Daoy (cell line): Measurements from ENCODE around the gene CNTNAP2. TPM values are rescaled to one million over a fixed set of nuclear protein-coding genes. Genes with fewer than 3 reads are reported as not detected.
"Not testable (repeated sequence)": the region's sequence is repeated elsewhere in the genome, so short reads cannot be mapped to it uniquely, and the experiment has no call there.

Source experiments
- DNase-seq: peaks from one replicate; pipeline ENCODE4 v3.0.0-alpha.2; 2015; ENCODE audit warnings: low read depth
- total RNA-seq: library from RNA; depleted of rRNA; stranded (reverse); fragments of >200 nt; shearing (Covaris generic); gene quantifications from 2 replicates; pipeline ENCODE4 v1.2.3, GENCODE V29; 2014

CNTNAP2 gene
- total RNA-seq, 1 experiment from 2014 or later = 6.4 TPM

DNA sequence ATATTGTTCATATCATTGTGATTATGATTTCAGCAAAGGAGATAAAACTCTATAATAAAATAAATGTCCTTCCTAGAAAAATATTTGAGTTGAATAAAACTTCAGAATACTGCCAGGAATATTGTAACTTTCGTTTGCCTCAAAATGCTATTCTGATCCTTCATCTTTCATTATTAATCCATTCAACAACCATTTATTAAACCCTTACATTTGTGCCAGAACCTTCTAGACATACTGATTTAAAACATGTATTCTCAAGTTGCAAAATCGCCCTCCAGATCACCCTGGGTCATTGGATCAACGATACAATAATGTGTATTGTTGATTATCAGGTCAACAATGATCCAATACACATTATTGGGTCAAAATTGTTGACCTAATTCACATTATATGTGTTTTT lies 759.8 kb downstream of the CNTNAP2 start:
- no peak for DNase-seq

DNA sequence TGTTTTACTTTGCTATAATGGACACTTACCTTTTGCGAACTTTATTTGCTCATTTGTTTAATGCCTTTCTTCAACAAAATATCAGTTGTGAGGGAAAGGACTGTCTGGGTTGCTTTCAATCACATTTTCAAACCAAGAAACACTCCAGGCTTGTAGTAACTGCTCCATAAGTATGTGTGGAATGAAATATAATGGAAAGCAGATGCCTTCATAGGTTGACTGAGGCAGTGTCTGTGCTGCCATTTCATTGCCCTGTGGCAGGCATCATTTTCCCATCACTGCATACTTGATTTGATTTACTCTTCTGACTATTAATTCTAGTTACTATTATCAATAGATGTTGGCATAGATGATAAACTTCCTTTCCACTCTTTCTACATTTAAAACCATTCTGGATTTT lies 762.3 kb downstream of the CNTNAP2 start:
- no peak for DNase-seq

DNA sequence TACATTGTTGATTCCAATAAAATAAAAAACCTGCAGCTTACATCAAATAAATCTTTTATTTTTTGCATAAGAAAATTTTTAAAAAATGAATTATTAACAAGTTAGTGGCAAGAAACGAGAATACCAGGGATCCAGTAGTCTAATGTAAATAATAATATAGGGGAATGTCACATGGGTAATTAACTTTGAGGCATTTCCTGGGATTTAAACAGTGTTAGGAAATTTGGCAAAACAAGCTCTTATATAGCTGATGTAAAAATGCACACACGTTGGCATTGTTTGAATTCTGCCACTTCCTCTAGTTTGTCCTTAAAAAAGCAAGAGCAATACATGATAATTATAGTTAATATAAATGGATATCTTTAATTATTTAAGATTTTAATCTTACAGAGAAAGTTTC lies 768.6 kb downstream of the CNTNAP2 start:
- no peak for DNase-seq

DNA sequence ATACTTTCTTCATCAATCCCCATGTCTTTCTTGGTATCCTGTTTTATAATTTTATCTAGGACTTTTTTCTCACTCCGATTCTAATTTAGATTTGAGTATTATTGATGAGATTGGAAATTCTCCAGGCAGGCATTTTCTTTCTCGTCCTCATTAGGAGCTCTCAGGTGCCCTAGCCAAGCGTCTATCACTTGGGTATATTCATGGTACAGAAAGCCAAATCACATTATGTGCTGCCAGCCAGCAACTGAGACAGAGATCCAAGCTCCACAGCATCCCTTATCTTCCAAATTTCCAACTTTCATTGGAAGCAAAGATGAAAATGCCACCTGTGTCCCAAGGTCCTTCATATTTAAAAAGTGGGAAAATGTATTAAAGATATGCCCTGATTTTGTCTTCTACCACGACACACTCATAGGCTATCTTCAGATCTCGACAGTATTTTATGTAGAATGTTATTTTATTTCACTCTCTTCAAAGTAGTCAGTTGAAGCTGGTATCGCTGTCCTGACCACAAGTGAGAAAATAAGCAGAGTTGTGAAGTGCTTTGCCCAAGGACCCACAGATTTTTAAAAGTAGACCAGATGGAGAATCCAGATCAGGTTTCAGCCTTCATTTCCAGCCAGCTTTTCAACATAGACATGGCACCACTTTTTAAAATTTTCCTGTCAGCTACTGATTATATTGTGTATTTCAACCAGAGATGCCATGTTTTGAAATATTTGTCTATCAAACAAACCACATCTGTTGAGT lies 773.4 kb downstream of the CNTNAP2 start:
- DNase-seq = no peak

DNA sequence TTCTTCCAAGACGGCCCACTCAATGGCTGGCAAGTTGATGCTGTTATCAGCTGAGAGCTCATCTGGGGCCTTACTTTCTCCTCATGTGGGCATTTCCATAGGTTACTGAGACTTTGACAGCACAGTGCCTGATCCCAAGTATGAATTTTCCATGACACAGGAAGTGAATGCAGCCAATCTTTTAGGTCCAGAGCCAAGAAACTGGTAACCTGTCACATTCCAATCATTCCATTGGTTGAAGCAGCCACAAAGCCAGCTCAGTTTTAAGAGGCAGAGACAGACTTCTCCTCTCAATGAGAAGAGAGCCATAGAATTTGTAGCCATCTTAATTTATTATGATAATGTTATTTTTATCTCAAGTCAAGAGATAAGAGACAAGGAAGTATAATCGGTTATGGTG lies 775.5 kb downstream of the CNTNAP2 start:
- no peak for DNase-seq

DNA sequence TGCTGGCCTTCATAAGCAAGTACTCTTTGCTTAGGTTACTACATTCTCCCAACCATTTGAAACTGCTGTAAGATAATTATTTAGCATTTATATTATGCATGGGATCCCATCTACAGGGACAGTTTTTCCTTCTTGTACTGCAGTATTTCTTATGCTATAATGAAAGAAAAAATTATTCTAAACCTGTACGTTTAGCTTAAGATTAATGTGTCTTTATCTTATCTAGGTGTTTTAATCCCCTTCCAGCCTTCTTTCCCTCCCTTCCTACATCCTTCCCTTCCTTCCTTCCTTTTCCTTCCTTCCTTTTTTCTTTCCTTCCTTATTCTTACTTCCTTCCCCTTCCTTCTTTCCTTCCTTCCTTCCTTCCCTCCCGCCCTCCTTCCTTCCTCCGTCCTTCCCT lies 778.3 kb downstream of the CNTNAP2 start:
- no peak for DNase-seq

DNA sequence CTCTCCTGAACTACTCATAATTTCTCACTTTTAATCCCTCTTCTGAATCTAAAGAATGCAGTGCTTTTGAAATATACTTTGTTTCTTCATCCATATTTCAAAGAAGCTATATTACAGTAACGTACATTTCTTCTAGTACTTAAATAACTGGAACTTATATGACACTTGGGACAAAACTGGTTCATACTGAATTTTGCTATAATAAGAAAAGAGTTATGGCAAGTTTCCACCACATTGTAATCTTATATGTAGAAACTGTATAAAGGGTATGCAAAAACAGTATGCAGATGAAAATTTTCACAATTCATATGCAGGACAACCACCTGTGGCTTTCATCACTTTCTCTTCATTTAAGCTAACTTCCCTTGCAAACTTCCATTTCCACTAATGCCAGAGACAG lies 785.7 kb downstream of the CNTNAP2 start:
- no peak for DNase-seq

DNA sequence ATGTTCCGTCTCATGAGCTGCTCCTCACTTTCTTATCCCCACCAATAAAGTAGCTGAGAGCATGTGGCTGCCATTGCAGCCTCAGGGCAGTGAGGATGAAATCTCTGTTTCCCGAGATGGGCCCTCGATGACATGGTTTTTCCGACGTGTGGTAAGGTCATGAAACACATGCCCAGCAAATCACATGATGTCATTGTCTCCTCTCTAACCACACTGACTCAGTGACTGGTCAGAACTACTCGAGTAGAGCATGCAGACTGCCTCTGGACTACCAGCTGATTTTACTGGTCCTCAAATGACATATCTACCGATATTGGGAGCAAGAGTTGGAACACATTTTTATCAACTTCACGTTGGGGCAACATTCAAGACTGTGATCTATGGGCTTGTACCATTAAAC lies 786.1 kb downstream of the CNTNAP2 start:
- no peak for DNase-seq

DNA sequence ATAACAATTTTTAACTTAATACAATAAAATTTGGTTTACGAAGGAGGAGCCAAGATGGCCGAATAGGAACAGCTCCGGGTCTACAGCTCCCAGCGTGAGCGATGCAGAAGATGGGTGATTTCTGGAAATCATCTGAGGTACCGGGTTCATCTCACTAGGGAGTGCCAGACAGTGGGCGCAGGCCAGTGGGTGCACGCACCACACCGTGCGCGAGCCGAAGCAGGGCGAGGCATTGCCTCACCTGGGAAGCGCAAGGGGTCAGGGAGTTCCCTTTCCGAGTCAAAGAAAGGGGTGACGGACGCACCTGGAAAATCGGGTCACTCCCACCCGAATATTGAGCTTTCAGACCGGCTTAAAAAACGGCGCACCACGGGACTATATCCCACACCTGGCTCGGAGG lies 789.1 kb downstream of the CNTNAP2 start:
- not testable (repeated sequence) for DNase-seq

DNA sequence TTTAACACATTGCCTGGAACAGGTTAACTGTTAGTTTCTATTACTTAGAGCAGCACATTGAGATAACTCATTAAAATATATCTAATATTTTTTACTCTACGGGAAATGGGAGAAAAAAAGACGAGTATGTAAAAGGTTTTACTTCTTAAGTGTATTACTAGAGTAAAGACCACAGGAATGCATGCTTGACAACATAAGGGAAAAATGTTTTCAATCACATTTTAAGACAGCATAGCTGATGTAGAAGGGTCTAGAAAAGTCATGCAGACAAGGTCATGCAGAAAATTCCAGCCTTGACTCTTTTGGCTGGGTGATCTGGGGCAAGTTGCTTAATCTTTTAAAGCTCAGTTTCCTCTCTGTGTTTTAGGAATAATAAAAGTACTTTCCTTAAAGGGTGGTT lies 806.2 kb downstream of the CNTNAP2 start:
- no peak for DNase-seq

DNA sequence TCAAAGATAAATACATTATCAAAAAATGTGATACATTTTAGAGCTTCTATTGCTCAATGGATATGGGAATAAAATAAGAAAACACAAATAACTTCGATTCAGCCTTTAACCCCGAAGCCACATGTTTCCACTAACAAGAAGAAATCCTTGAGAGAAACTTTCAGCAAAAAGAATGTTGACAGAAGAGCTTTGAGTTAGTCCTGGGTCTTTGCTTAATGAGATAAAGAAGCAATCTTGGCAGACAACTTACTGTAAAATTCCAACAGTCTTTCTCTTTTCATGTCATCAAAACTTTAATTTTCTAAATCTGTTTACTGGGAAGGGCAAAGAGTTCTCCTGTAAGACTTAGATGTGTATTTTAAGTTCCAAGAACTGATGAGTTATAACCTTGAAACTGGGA lies 810.2 kb downstream of the CNTNAP2 start:
- no peak for DNase-seq

DNA sequence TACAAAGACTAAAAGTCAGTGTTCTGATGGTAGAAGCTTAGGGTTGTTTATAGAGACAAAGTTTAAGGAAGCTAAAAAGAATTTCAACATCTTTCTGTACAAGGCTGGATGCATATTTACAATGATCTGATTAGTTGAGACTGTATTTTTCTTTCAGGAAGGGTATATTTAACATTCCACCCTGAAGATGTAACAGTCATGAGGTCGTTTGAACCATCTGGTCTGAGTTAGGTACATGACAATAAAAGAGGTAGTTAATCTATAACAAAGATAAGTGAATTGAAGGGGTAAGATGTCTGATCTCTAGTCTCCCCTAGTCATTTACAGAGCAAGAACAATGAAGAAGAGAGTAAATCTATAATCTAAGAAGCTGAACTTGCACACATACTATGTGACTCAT lies 821.2 kb downstream of the CNTNAP2 start:
- no peak for DNase-seq

DNA sequence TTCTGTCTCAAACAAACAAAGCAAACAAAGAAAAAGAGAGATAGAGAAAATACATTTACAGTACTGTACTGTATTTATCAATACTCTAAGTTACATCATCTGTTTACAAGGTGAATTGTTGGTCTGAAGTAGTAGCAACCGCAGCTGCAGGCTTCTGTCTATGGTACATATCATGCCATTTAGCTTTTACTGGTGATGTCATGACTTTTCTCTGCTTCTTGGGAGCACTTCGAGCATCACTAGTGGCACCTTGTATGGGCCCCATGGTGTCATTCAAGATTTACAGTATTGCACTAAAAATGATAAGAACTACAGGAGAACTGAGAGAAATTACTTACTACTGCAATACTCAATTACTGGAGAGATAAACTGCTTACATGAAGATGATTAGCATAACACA lies 826.9 kb downstream of the CNTNAP2 start:
- no peak for DNase-seq

DNA sequence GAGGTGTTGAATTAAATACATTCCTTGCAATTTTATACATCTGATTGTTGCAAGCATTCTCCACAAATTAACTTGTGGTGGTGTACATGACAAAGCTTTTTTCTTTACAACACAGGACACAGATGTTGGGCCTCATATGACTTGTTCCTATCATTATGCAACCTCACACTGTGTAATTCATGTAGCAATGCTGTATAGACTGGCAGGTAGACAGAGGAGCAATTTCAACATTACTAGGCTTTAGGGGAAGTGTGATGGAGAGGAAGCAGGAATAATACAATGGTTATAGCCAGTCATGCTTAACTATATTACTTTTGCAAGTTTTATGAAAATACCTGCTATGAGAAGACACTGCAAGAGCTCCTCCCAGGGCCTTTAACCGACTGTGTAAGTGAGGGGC lies 832.1 kb downstream of the CNTNAP2 start:
- no peak for DNase-seq

DNA sequence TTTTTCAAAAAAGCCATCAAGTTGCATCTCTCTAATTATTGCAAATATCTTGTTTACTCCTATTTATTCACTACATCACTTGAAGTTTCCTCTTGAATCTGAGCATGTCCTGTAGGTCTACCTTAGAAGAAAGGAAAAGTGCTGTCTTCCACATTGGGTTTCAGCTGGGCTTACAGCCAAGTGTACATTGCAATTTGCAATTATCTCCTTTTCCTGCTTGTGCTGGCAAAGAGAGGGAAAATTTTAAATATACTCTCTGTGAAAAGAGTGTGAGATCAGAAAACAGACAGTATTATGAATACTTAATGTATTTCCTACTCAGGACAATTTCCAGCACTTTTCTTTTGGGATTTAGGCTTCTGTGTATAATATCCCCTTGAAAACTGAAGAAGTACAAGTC lies 839.7 kb downstream of the CNTNAP2 start:
- DNase-seq = no peak

DNA sequence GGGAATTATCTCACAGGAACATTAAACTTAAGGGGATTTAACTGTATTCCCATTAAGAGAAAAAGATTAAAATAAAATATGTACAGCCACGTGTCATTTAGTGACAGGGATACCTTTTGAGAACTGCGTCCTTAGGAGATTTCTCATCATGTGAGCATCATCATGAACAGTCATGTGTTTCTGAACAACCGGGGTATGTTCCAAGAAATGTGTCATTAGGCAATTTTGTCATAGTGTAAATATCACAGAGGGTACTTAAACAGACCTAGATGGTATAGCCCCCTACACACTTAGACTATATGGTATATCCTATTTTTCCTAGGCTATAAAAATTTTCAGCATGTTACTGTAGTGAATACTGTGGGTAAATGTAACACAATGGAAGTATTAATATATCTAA lies 840.3 kb downstream of the CNTNAP2 start:
- no peak for DNase-seq

DNA sequence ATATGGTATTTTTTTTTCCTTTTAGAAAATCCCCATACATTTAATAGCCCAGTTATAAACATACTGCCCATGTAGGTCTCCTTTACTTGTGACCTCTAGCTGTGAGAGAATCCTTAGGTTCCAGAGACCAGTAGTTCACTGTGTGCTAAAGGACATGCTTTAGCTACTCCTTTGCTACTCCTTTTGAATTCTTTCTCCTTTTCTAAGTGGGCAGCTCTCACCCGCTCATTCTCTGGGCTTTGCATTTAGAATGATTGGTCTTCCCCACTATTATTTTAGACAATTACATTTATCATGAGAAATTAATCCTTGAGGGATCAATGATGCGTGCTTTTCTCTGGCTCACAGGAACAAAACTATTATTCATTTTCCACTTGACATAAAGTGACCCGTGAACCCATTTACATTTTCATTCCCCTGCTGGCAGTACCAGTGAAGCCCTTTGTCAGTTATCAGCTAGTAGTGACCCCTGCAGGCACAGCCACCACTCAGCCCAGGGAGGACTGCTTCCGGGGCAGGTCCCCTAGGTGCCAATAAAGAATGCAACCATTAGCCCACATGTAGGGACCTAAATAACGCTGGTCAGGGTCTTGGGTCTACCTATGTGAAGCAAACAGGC lies 844.3 kb downstream of the CNTNAP2 start:
- no peak for DNase-seq

DNA sequence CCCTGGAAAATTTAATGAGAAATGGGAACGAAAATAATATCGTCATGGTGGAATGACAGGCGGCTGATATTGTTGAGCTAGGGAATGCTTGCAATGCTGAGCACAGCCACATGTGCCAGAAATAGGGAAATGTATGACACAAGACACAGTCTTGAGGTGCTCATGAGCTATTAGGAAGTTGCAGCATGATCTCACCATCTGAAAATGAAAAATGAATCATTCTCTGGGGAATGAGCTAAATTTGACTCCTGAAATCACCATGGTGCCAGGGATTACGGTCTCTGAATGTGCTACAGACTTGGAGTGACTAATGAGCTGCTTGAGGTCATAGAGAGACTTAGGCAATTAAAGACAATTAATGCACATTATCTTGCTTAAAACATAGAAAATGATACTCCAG lies 845.0 kb downstream of the CNTNAP2 start:
- no peak for DNase-seq

DNA sequence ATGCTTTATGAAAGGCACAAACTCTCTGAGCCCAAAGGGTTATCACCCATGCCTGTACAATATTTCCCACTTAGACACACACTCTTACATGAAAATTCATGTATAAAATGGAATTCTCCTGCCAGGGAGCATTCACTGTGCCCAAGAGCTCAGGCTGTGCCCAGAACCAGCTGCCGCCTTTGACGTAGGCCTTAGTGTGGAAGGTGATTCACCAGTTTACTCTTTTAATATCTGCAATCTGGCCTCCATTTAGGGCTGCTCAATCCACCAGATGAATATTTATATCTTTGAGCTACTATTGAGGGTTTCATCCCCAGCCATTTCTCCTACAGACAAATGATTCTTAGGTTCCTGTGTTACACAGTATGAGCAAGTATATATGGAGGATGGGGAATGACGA lies 849.7 kb downstream of the CNTNAP2 start:
- DNase-seq = no peak

DNA sequence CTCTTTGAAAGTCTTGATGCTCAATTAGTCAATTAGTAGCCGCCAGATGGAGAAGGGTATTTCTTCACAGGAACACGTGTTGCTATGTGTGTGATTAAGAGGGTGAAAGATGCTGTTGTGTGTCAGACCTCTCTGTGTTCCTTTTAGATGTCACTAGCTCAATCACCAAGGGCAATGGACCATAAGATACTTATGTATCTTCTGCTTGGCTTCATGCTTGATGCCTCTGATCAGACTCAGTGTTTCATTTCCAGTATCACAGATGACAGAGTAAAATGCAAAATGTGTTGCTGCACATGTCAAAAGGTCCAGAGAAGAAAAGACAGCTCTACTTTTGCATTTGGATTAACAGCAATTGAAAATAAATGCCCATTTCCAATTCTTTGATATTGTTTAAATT lies 865.9 kb downstream of the CNTNAP2 start:
- no peak for DNase-seq

DNA sequence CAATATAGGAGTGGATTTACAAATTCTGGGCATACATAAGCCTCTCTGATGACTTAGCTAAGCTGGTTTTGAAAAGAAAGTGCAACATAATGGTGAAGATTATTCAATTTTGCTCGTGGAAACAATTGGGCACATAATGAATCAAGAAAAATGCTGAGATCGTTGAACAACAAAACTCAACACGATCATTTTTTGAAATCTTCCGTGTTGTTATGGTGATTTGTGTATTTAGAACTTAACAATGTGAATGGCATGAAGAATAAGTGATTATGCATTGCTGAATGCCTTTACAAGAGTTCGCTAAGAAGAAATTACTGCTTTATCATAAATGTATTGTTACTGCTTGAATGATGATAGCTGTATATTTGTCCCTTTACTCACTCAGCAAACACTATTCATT lies 875.0 kb downstream of the CNTNAP2 start:
- DNase-seq = no peak

DNA sequence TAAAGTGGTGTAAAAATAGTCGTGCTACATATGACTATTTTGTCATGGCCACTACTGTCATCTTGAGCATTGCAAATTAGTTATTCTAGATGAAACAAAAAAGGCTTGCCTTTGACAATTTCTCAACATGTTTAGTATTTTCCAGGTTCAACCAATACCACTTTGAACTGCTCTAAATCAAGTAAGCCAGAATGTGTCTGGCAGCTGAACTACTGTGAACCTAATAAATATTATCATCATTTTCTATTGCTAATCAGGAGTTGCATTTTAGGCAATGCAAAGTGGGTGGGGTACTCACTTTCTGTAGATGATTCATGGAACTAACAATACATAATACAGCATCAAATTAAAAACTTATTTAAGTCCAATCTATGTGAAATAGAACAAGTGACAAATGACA lies 877.2 kb downstream of the CNTNAP2 start:
- no peak for DNase-seq

DNA sequence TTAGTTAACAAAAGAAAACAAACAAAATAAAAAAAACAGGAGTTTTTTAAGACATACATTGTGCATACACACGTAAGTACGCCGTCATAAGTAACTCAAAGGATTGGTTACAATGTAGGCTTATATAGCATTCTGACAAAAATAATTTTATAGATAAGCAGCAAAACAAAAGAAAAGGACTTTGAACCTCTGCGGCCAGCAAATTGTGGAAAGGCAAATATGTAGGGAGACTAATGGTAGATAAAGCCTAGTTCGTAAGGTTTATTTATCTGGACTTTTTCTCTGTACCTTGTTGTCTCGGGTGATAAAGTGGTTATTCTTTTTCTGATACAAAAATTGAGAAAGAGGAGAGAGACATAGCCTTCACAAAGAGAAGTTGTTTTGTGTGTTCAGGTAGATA lies 891.9 kb downstream of the CNTNAP2 start:
- no peak for DNase-seq

DNA sequence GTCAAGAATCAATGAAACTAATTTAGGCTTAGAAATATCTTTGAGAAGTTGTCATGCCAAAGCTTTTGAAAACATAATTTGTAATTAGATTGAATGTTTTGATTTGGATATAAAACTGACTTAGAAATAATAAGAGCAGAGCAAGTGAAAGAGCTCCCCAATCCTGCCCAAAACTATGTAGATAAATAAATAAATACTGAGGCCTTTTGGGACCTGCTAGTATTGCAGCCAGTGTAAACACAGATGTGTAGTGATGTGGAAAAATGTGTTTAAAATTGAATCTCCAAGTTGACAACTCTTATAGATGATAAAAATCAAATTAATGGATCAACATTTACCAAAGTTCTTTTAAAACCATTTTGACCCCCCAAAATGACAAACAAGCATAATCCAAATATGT lies 896.1 kb downstream of the CNTNAP2 start:
- DNase-seq = no peak
